ENCODE results near the gene DPM3. TPM values are rescaled to one million over a fixed set of nuclear protein-coding genes. Genes with fewer than 3 reads are reported as not detected.

Gene DPM3
- total RNA-seq, 1 donor from 2014 or later = 12.0 TPM

GRCh38 chr1:155092641-155093040, 47.7 kb downstream of the DPM3 start:
- no peak for DNase-seq

GRCh38 chr1:155092131-155092530, 48.2 kb downstream of the DPM3 start:
- no peak for DNase-seq

- DNase-seq = peak; percentile 60
Measured at GRCh38 chr1:155091071-155092051, 49.0 kb downstream of the DPM3 start.

Small RNA genes lying within 50 kb of the gene (small RNA-seq; reads per million reads assigned to genes)
- gene HMGN2P18 (not detected), gene RF00019 (not detected)

Other genes starting within 250 kb of the DPM3 start
- 12.0 TPM for gene PMVK, start 203.8 kb downstream of the DPM3 start, total RNA-seq
- gene PBXIP1, start 184.4 kb downstream of the DPM3 start, total RNA-seq = 25.0 TPM
- 11.2 TPM for gene PYGO2, start 178.7 kb downstream of the DPM3 start, total RNA-seq
- gene SHC1, start 169.8 kb downstream of the DPM3 start, total RNA-seq = 10.0 TPM
- gene CKS1B, start 165.8 kb downstream of the DPM3 start, total RNA-seq = 12.2 TPM
- 17.2 TPM for gene FLAD1, start 157.2 kb downstream of the DPM3 start, total RNA-seq
- 2.7 TPM for gene LENEP, start 146.9 kb downstream of the DPM3 start, total RNA-seq
- gene ZBTB7B, start 137.7 kb downstream of the DPM3 start, total RNA-seq = 1.7 TPM
- gene DCST2, start 106.8 kb downstream of the DPM3 start, total RNA-seq = 0.16 TPM
- not detected for gene DCST1, start 106.7 kb downstream of the DPM3 start, total RNA-seq
- gene ADAM15, start 89.2 kb downstream of the DPM3 start, total RNA-seq = 13.3 TPM
- 0.62 TPM for gene EFNA4, start 76.8 kb downstream of the DPM3 start, total RNA-seq
- gene EFNA3, start 61.7 kb downstream of the DPM3 start, total RNA-seq = 7.6 TPM
- 2.7 TPM for gene EFNA1, start 12.7 kb downstream of the DPM3 start, total RNA-seq
- 6.2 TPM for gene SLC50A1, start 4.7 kb downstream of the DPM3 start, total RNA-seq
- gene KRTCAP2, start 32.8 kb upstream of the DPM3 start, total RNA-seq = 59.0 TPM
- gene TRIM46, start 33.3 kb upstream of the DPM3 start, total RNA-seq = 21.1 TPM
- gene THBS3, start 67.4 kb upstream of the DPM3 start, total RNA-seq = 8.3 TPM
- 15.3 TPM for gene MTX1, start 68.2 kb upstream of the DPM3 start, total RNA-seq
- 3.7 TPM for gene ENTREP3, start 115.0 kb upstream of the DPM3 start, total RNA-seq
- gene SCAMP3, start 121.8 kb upstream of the DPM3 start, total RNA-seq = 19.5 TPM
- 26.5 TPM for gene CLK2, start 133.0 kb upstream of the DPM3 start, total RNA-seq
- 15.6 TPM for gene HCN3, start 136.9 kb upstream of the DPM3 start, total RNA-seq
- not detected for gene PKLR, start 160.9 kb upstream of the DPM3 start, total RNA-seq
- 90.9 TPM for gene FDPS, start 168.3 kb upstream of the DPM3 start, total RNA-seq
- 46.6 TPM for gene RUSC1, start 180.4 kb upstream of the DPM3 start, total RNA-seq